GM12878 (cell line): ENCODE data around the gene TPP2. TPM values are rescaled to one million over a fixed set of nuclear protein-coding genes. Genes with fewer than 3 reads are reported as not detected.

Experiments
- ATF7 ChIP-seq: fragments of 450-650 bp; IDR thresholded peaks from 2 replicates; pipeline ENCODE4 v1.6.1; 2016; ENCODE audit warnings: low read depth, mild to moderate bottlenecking
- CBX5 ChIP-seq: sonication (generic); IDR thresholded peaks from 2 replicates; pipeline ENCODE4 v1.6.1; 2016; ENCODE audit warnings: low read depth, moderate library complexity, mild to moderate bottlenecking, inconsistent platforms
- FOS ChIP-seq: IDR thresholded peaks from 3 replicates; pipeline ENCODE4 v1.6.1; 2011; ENCODE audit warnings: borderline replicate concordance; ENCODE audit not compliant: insufficient read length; ENCODE audit errors: extremely low read depth
- MEF2B ChIP-seq: fragments of 450-650 bp; IDR thresholded peaks from 2 replicates; pipeline ENCODE4 v1.6.1; 2018; ENCODE audit warnings: mild to moderate bottlenecking, moderate library complexity; ENCODE audit not compliant: partially characterized antibody, poor library complexity, severe bottlenecking
- MLLT1 ChIP-seq: fragments of 450-650 bp; IDR thresholded peaks from 2 replicates; pipeline ENCODE4 v1.6.1; 2016; ENCODE audit warnings: mild to moderate bottlenecking
- MYB ChIP-seq: fragments of 150-350 bp; IDR thresholded peaks from 2 replicates; pipeline ENCODE4 v1.6.1; 2014; ENCODE audit warnings: mild to moderate bottlenecking, low read depth, low read length, borderline replicate concordance
- NFYB ChIP-seq: IDR thresholded peaks from 2 replicates; pipeline ENCODE4 v1.6.1; 2011; ENCODE audit warnings: low read depth, mild to moderate bottlenecking, low read length, improper control_type of control experiment, moderate library complexity; ENCODE audit not compliant: insufficient read depth
- RAD21 ChIP-seq: IDR thresholded peaks from 2 replicates; pipeline ENCODE4 v1.6.1; 2011; ENCODE audit warnings: mild to moderate bottlenecking, low read depth, low read length, moderate library complexity; ENCODE audit not compliant: insufficient read depth
- RCOR1 ChIP-seq: conservative IDR thresholded peaks from 2 replicates; pipeline ENCODE4 v1.6.1; 2012; ENCODE audit warnings: low read depth, low read length, improper control_type of control experiment
- SUZ12 ChIP-seq: fragments of 200-600 bp; sonication (generic); IDR thresholded peaks from one replicate; pipeline ENCODE4 v1.6.1; 2018; ENCODE audit warnings: antibody characterized with exemption, mild to moderate bottlenecking; ENCODE audit not compliant: unreplicated experiment
- TCF3 ChIP-seq: IDR thresholded peaks from 2 replicates; pipeline ENCODE4 v1.6.1; 2012; ENCODE audit warnings: low read depth, mild to moderate bottlenecking, low read length, borderline replicate concordance; ENCODE audit not compliant: insufficient read depth
- WRNIP1 ChIP-seq: IDR thresholded peaks from 2 replicates; pipeline ENCODE4 v1.6.1; 2011; ENCODE audit warnings: low read depth, low read length, improper control_type of control experiment, borderline replicate concordance
- ZZZ3 ChIP-seq: IDR thresholded peaks from 2 replicates; pipeline ENCODE4 v1.6.1; 2011; ENCODE audit warnings: low read depth; ENCODE audit not compliant: control insufficient read depth, insufficient read length
- polyA plus RNA-seq, 11 experiments: library from polyadenylated mRNA; depleted of rRNA in 4 of 11; unstranded in 6 of 11; stranded (reverse) in 5 of 11; fragments of >200 nt; fragmentation: Nextera tagmentation in 4 of 11; fragmentation: Illumina TruSeq in 1 of 11; extraction: Ambion mirVana in 4 of 11; extraction: Trizol in 1 of 11; gene quantifications; 1 replicate in 1 of 11; 2 replicates in 10 of 11; pipeline versions ENCODE4 v1.2.1 to v1.2.3, GENCODE V29; 2011 to 2016; ENCODE audit warnings: inconsistent platforms in 2 of 11, missing spikeins in 2 of 11, low read depth in 1 of 11
- total RNA-seq, 4 experiments: library from RNA; depleted of rRNA in 3 of 4; stranded (reverse); fragments of >200 nt in 3 of 4; fragmentation: Illumina TruSeq in 1 of 4; extraction: Trizol in 1 of 4; gene quantifications; 2 replicates each; pipeline versions ENCODE4 v1.2.1 to v1.2.3, GENCODE V29; 2013 to 2021
- TF ChIP-seq, protein P1 (sequence below): fragments of 450-650 bp; IDR thresholded peaks from 2 replicates; pipeline ENCODE4 v1.6.1; 2016; ENCODE audit warnings: mild to moderate bottlenecking
- TF ChIP-seq, protein P2 (sequence below): fragments of 150-350 bp; IDR thresholded peaks from 2 replicates; pipeline ENCODE4 v1.6.1; 2016; ENCODE audit warnings: low read depth, low read length

The TPP2 gene
- total and polyA plus RNA-seq, 10 of the 15 experiments (the other 5 are each of a cell fraction or from before 2014, with no cell fraction given) = 18.4 to 82.3 (median 55.4) TPM

DNA sequence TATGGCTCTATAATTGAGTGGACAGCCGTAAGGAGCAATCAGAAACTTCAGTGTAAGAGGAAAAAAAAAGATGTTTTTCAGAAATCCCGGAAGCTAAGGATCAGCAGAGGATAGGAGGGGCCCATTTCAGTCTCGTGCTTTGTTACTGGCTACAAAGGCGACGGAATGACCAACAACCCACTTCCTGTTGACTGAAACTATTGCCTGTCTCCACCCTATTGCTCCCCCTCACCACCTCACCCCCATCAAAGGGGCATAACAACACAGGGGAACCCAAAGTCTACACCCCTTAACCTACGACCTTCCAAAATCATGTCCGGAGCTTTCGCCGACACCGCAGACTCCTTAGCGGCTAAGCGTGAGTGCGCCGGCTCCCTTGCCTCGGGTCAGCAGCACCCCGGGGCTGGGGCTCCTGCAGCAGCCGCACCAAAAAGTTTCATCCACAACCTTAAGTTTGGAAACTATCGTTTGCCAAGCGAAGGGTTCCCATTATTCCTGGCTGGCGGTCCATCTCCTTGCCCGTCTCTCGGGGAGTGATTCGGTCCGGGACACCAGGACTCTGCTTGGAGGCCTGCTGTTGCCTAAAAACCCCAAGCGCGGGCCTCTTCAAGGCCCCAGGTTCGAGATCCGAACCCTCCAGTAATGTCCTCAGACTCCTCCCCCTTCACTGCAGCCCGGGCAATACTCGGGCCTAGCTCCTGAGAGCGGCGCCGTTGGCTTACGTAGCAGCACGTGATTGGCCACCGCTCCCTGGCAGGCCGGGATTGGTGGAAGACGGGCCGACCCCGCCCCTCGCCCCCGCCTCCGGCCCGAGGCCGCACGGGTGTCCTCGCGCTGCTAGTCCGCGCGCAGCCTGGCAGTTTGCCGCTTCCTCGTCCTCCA lies at the start of gene TPP2 (continued):
- no peak for TF ChIP-seq MYB
- TF ChIP-seq WRNIP1 = 0 out of 2 replicates have a peak, but pooled peaks have one; percentile 62
- TF ChIP-seq TCF3 = no peak
- no peak for TF ChIP-seq RAD21
- no peak for TF ChIP-seq RCOR1
- peak; percentile 74 for TF ChIP-seq NFYB
- TF ChIP-seq ZZZ3 = no peak
- no peak for TF ChIP-seq MEF2B
- peak; percentile 83 for TF ChIP-seq MLLT1
- TF ChIP-seq, protein P1, sequence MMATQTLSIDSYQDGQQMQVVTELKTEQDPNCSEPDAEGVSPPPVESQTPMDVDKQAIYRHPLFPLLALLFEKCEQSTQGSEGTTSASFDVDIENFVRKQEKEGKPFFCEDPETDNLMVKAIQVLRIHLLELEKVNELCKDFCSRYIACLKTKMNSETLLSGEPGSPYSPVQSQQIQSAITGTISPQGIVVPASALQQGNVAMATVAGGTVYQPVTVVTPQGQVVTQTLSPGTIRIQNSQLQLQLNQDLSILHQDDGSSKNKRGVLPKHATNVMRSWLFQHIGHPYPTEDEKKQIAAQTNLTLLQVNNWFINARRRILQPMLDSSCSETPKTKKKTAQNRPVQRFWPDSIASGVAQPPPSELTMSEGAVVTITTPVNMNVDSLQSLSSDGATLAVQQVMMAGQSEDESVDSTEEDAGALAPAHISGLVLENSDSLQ = peak; percentile 52
- no peak for TF ChIP-seq SUZ12
- TF ChIP-seq, protein P2, sequence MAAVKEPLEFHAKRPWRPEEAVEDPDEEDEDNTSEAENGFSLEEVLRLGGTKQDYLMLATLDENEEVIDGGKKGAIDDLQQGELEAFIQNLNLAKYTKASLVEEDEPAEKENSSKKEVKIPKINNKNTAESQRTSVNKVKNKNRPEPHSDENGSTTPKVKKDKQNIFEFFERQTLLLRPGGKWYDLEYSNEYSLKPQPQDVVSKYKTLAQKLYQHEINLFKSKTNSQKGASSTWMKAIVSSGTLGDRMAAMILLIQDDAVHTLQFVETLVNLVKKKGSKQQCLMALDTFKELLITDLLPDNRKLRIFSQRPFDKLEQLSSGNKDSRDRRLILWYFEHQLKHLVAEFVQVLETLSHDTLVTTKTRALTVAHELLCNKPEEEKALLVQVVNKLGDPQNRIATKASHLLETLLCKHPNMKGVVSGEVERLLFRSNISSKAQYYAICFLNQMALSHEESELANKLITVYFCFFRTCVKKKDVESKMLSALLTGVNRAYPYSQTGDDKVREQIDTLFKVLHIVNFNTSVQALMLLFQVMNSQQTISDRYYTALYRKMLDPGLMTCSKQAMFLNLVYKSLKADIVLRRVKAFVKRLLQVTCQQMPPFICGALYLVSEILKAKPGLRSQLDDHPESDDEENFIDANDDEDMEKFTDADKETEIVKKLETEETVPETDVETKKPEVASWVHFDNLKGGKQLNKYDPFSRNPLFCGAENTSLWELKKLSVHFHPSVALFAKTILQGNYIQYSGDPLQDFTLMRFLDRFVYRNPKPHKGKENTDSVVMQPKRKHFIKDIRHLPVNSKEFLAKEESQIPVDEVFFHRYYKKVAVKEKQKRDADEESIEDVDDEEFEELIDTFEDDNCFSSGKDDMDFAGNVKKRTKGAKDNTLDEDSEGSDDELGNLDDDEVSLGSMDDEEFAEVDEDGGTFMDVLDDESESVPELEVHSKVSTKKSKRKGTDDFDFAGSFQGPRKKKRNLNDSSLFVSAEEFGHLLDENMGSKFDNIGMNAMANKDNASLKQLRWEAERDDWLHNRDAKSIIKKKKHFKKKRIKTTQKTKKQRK = no peak
- peak; percentile 33 for TF ChIP-seq FOS
- no peak for TF ChIP-seq CBX5
- peak; percentile 28; the same call in 1 of the 2 replicates for TF ChIP-seq ATF7
